Activated T-helper 1 cell treated with anti-CD3 and anti-CD28 coated beads, Interleukin-2, amount 50 U/mL, for 16 hours (primary cell): ENCODE data around the gene DPEP2.

Source experiments
- DNase-seq, 2 donors: peaks; one replicate each; pipeline ENCODE4 v3.0.0-alpha.2; 2020; ENCODE audit warnings: low read depth in 1 of 2, low spot score in 1 of 2

Gene DPEP2

DNA sequence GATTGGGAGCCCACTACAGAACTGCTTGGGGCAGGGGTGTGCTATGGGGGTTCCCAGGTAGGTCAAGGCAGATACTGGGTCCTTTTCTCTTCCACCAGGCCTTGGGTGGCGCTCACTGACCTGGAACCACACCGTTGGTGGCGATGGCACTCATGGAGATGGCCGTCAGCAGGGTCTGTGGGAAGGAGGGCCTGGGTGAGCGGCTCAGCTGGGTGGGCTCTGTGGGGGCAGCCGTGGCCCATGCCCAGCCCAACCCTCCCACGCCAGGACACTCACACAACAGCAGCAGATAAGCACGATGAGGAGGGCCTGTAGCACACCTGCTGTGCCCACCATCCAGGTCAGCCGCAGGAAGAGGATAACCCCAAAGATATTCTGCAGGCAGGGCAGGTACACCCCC lies 41.7 kb downstream of the DPEP2 start:
- no peak for DNase-seq

DNA sequence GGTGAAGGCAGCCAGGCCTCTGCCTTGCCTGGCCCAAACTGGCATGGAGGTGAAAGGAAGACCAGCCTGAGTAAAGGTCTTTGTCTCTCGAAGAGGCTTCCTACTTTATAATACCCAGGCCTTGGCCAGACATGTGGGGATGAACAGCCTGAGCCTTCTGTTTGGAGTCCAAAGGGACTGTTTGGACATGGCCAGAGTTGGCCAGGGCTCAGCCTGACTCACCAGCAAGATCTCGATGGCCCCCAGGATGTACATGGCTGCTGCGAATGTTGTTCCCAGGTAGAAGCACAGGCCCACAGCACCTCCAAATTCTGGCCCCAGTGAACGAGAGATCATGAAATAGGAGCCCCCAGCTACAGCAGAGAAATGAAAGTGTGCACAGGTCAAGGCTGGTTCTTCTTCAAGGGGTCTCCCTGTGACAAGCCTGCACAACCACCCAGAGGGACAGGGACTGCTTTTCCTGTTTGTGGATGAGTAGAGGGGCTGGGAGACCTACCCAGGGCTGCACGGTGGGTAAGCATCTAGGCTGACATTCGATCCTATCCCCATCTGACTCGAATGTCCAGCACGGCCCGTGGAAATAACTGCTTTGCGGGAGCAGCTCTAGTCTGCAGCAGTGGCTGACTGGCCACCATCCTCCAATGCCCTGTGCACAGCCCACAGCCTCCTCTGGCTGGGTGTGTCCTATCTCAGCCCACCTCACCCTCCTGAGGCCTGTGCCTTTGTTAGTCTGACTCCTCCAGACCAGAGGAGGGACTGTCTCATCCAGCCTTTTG lies 44.7 kb downstream of the DPEP2 start:
- DNase-seq = no peak

DNA sequence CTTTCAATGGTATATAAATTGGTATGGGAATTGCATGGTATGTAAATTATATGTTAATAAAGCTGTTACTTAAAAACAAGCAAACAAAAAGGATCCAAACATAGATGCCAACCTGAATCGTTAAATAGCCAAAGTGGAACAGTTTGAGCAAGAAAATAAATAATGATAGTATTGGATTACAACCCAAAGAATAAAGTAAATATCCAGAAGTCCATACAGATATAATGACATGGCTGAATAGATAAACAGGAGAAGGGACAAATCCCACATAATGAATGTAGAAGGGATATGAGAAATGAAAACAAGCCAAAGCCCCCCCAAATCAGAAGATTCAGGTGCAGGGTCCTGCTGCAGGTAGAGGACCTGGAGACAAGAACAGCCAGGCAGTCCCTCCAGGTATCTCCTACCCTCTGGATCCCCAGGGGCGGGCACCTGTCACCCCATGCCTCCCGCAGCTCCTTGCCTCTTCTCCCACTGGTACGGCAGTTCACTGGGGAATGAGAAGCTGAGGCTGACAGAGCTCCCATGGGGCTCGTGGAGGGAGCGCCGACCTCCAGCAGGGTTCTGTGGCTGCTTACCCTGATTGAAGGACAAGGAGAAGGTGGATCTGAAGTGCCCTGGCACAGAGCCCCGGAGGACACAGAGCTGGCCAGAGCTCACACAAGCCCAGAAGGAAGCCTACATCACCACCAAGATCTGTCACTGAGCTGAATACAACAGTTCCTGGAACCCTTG lies 45.5 kb downstream of the DPEP2 start:
- no peak for DNase-seq

DNA sequence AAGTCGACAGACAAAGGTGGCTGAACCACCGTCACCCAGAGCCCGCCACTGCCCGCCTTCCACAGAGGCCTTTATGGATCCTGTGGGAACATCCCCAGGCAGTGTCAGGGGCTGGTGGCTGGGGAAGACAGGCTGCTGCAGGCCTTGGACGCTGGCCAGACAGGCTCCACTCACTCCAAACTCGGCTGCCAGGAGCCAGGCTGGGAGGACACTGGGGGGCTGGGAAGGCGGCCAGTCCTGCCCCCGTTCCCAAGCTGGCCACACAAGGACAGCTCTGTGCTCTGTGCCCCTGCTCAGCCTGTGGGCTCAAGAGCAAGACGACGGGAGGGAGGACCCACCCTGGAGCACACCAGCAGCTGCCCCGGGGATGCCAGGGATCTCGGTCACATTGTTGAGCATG lies 47.8 kb downstream of the DPEP2 start:
- no peak for DNase-seq

DNA sequence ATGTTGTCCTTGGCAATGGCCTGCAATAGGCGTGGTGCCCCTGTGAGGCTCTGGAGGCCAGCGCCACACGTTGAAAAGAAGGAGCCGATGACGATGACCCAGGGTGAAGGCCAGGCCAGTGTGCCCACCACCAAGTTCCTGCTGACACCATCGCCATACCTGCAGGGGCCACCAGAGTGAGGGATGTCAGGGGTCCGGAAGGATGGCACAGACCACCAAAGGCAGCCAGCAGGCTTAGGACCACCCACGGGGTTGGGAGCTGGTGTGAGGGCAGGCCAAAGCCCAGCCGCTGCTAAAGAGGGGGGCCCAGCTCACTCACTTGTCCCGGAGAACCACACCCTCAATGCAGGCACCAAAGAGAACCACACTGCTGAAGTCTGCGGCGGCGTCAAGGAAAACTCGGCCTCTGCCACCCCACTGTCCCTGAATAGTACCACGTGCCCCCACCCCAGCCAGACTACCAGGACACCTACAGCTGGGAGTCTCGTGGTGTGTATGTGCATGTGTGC lies 48.9 kb downstream of the DPEP2 start:
- DNase-seq = no peak

DNA sequence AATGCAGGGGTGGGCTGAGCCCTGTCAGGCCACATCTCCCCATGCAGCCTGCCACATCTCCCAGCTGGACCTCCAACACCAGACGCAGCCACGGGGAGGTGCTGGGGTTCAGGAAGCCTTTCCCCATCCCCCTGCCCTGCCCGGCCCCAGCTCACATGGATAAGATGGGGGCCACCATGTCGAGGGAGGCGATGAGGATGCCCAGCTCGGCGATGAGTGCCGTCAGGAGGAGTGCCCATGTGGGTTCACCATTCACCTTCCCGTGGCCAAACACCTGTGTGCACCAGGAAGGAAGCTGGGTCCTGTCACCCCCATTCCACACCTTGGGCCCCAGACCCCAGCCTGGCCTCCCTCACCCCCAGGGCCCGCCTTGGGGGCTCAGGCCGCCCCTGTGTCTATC lies 49.6 kb downstream of the DPEP2 start:
- DNase-seq = no peak

DNA sequence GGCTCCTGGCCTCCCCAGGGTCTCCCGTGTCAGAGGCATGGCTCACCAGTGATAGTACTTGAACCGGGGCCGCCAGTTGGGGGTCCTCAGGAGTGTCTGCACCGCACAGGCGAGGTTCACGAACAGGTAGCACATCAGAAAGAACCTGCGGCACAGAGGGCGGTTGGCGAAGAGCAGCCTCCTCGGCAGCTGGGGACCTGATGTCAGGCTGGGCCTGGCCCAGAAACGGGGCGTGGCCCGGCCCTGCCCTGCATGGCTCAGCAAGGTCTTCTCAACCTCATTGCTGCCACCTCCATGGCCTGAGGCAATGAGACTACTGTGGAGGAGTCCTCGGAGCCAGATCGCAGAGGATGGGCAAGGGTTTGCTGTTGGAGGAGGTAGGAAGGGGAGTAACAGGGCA lies 51.3 kb downstream of the DPEP2 start:
- no peak for DNase-seq

DNA sequence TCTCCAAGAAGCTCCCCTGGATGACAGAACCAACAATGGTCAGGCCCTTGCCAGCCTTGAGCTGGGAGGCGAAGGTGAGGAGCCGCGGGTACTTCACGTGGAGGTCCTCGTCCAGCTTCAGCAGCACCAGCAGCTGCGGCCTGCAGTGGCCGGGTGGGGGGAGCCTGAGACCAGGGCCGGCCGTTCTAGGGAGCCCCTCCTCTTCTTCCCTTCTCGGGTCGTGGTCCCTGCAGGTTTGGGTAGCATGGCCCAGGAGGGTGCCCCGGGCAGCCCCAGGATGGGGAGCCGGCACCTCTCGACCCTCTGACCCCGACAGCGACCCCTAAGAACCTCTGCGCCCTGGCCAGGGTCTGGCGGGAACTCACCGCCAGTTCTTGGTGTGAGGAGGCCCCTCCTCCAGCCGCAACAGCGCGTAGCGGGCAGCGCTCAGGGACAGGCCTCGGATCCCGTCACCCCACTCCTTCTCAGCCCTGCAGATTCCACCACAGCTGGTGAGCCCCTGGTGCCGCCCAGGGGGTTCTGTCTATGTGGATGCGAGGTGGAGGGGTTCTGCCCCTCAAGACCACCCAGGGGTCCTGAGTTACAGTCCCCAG lies 52.2 kb downstream of the DPEP2 start:
- no peak for DNase-seq

DNA sequence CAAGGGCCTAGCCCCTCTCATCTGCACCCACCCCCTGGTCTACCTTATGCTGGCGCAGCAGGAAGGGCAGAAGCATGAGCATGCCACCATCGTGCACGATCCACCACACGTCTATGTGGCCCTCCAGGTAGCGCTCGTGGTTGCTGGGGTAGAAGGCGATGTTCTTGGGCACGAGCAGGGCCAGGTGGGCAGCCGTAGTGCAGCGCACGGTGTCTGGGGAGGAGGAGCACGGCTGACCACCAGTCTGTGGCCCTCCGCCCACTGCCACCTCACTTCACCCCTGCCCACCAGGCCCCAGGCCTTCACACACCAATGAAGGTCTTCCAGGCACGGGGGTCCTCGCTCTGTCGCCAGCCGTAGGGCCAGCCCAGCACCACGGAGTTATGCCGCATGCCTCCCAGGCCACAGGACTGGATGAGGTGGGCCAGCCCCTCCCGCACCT lies 53.1 kb downstream of the DPEP2 start:
- no peak for DNase-seq

DNA sequence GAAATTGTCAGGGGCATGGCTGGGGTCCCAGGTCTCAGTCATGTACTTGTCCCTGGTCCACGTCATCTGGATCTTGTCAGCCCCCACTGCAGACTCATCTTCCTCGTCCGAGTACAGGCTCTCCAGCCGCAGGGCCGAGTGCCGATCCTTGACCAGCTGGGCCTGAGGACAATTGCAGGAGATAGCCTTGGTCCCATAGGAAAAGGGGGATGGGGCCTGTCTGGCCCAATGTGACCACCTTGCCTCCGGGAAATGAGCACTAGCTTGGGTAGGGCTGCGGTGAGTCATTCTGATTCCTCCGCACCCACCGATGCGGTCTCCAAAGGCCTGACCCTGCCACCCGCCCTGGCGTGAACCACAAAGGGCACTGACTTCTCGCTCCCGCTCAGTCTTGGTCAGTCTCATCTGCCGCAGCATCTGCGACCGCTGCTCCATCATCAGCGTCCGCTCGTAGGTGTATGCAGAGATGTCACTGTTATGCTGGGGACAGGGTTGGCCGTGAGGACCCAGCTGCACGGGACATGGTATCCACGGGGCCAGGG lies 53.8 kb downstream of the DPEP2 start:
- no peak for DNase-seq

DNA sequence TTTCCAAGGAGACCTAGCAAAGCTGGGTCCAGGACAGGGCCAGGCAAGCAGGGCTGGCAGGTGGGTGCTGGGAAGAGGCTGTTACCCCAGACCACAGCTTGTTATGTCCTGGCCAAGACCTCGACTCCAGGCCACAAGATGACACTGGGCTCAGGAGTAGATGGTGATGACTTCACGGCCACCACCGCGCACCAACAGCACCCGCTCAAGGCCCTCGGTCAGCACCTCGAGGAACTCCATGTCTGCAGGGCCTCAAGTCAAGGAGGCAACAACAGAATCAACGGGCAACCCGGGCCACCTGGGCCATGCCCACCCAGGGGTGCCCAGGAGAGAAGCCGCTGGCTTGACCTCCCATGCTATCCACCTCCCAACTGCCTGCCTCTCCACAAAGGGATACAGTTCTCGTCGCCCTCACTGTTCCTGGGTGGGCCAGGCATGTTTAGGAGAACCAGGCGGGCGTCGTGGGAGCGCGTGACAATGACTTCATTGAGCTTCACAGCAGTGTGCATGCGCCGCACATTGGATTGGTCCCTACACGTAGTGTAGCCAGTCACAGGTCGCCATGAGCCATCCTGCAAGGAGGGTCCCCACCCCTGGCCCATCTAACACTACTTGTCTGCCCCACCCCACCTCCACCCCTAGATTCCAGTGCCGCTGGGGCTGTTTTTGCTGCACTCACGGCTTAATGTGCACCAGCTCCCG lies 54.4 kb downstream of the DPEP2 start:
- DNase-seq = no peak

DNA sequence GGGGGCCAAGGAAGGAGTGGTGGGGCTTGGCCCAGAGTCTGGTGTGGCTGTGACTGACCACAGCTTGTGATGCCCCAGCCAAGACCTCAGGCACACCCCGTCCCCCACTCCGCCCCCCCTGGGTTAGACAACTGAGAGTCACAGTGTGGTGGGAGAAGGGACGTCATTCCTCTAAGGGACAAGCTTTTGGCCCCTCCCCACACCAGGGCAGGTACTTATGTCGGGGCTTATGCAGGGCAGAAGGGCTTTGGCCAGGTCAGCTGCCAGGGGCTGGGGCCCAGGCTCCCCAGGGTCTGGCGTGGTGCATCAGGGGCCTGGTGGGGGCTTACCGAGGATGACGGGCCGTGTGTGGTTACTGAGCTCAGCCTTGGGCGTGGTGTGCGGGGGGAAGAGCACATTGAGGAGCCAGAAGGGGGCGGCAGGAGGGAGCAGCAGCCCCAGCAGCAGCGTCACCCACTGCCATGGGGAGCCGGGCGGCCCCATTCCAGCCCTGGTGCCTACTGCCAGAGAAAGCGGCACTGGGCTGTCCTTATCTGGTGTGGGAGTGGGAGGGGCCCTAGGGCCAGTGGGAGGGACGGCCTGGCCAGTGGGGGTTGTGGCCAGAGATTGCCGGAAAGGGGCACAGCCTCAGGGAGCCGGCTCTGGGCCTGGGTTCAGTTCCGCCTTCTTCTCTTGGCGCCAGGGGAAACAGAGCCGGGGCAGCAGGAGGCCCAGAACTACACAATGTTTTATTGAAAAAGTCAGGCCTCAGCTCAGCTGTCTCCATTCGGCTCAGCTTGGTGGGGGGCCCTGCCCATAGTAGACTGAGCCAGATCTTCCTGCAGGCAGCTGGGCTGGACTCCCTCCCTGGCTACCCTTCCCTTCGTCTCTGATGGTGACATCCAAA lies 55.4 kb downstream of the DPEP2 start, which contains the start of gene LCAT:
Gene LCAT, minus strand, starts transcription at position 502 of the 886 bp plus-strand sequence. Its CDS starts 19 bp downstream, at position 483.
- DNase-seq = no peak

DNA sequence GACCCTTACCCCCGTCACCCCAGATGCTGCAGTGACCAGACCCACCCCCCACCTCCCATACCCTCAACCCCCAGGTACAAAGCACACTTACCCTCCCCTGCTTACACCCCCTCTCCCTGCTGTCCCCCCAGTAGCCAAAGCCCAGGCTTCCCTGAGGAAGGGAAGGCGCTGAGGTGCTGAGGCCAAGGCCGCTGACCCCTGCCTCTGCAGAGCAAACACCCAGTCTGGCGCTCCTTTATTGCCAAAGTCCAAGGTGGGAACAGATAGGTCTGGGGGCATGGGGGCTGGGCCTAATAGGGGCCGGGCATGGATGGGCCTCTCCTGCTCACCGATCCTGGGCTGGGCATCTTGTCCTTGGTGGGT lies 56.0 kb downstream of the DPEP2 start:
- DNase-seq = no peak

DNA sequence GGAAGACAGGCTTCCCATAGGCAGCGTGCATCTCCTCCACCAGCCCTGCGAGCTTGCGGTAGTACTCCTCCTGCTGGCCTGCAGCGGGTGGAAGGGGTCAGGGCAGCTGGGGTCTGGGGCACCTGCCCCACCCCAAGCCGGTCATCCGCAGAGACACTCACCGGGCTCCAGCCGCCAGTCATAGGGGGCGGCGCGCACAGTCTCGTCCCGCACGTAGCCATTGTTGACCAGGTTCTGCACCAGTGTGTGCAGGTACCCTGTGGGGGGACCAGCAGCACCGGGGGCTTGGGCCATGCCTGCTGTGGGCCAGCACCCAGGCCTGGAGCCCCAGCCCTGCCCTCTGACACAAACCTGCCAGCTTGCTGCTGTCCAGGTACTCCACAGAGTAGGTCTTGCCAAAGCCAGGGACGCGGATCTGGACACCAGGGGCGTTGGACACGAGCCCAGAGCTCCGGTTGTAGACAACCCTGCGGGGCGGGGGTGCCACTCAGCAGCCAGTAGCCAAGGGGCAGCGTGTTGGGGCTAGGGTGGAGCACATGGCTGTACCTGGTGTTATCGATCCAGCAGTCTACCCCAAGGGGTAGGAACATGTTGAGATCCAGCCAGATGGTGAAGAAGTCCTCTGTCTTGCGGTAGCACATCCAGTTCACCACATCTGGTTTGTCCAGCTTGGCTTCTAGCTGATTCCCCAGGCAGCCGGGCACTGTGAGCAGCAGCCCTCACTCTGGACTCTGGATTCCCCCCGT lies 56.6 kb downstream of the DPEP2 start:
- DNase-seq = no peak

DNA sequence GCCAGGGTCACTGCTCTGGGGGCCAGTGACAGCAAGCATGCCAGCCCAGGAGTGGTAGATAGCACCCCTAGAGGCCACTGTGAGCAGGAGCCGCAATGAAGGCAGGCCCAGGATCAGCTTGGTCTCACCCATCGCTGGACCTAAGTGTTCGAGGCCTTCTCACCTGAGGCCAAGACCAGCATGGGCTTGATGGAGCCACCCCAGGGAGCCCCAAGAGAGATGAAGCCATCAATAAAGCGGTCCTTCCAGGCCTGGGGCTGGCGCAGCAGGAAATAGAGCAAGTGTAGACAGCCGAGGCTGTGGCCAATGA lies 57.1 kb downstream of the DPEP2 start:
- DNase-seq = no peak

DNA sequence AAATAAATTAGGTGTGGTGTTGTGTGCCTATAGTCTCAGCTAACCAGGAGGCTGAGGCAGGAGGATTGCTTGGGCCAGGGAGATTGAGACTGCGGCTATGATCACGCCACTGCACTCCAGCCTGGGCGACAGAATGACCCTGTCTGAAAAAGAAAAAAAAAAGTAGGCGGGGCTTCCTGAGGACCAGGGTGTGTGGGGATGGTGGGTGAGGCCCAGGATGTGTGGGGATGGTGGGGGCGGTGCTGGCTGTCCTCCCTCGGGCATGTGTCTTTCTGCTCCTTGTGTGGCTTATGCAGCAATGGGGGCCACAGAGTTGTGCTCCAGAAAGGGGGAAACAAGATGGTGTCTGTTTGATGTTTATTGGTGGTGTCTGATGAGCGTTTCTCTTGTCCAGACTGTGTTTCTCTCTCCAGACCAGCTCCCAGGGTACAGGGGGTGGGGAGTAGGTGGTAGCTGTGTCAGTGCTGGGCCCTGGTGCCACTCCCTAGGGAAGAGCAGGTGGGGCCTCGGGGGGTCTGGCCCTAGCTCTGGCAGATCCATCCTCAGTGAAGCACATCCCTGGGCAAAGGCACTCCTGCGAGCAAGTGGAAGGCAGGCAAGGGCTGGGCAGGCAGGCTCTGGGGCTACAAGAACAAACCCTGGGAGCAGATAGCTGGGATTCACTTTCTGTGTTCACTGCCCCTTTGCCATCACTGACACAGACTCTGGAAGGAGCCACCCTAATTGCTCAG lies 57.6 kb downstream of the DPEP2 start:
- DNase-seq = no peak

DNA sequence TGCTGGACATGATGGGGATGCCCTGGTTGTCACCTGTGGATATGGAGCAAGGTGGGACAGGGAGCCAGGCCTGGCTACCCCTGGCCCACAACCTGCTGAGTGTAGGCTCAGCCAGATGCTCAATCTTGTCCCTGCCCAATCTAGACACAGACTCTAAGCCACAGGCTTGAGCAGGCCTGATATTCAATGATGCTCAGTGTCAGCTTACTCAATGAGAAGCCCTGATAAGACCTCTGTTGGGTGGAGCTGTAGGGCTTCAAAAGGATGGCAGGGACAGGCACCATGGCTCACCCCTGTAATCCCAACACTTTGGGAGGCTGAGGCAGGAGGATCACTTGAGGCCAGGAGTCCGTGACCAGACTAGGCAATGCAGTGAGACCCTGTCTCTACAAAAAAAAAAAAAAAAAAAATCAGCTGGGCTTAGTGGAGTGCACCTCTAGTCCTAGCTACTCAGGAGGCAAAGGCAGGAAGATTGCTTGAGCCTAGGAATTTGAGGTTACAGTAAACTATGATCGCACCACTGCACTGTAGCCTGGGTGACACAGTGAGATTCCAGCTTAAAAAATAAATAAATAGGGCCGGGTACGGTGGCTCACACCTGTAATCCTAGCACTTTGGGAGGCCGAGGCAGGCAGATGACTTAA lies 58.7 kb downstream of the DPEP2 start:
- no peak for DNase-seq
